Endothelial cell of umbilical vein (primary cell): ENCODE measurements around the gene NXN. TPM values are rescaled to one million over a fixed set of nuclear protein-coding genes. Genes with fewer than 3 reads are reported as not detected.
A peak's percentile ranks its signal among the peaks of the same experiment; 100 is the strongest.
"Not testable (repeated sequence)": the region's sequence is repeated elsewhere in the genome, so short reads cannot be mapped to it uniquely, and the experiment has no call there.

Source experiments
- BruUV-seq: library from RNA; stranded (reverse); fragments of 400-500 nt; replicated peaks from 2 replicates; lab custom pipeline; 2021; lab: Mats Ljungman, UMichigan
- CTCF ChIA-PET: fragments of 300-600, 350-600 bp; sonication (Branson Sonifier 250); formaldehyde crosslinking; loops from one replicate; lab custom pipeline; 2021; ENCODE audit warnings: antibody characterized with exemption, inconsistent platforms; lab: Charles Lee
- POLR2A ChIA-PET: fragments of 300-600, 350-600 bp; sonication (Branson Sonifier 250); formaldehyde crosslinking; loops from one replicate; lab custom pipeline; 2021; ENCODE audit warnings: antibody characterized with exemption, inconsistent platforms; lab: Charles Lee
- DNase-seq: peaks from one replicate; pipeline ENCODE4 v3.0.0-alpha.2; 2011; ENCODE audit warnings: low read depth, low spot score
- FAIRE-seq: peaks from 2 replicates; lab custom pipeline; 2011; peaks lifted over from hg19 to GRCh38; lab: Jason Lieb, UNC
- H2AFZ ChIP-seq: 2 replicates; pipeline ENCODE4 v1.6.0; 2012; ENCODE audit warnings: low read depth, low read length, control low read depth, inconsistent platforms
- H3K27ac ChIP-seq: 2 replicates; pipeline ENCODE4 v1.5.1; 2011; ENCODE audit warnings: low read depth, mild to moderate bottlenecking, control low read depth, low read length, moderate library complexity; ENCODE audit not compliant: insufficient read depth
- H3K27me3 ChIP-seq, 2 experiments: 2 replicates each; pipeline versions ENCODE4 v1.6.0 to v1.6.1; 2011; ENCODE audit warnings: low read length in 2 of 2, mixed read lengths in 1 of 2; ENCODE audit not compliant: control insufficient read depth in 2 of 2, insufficient read depth in 2 of 2
- H3K36me3 ChIP-seq, 2 experiments: 2 replicates in 1 of 2; 3 replicates in 1 of 2; pipeline ENCODE4 v1.5.1; 2011; ENCODE audit warnings: low read length in 2 of 2, mild to moderate bottlenecking in 1 of 2, moderate library complexity in 1 of 2; ENCODE audit not compliant: control insufficient read depth in 2 of 2, insufficient read depth in 2 of 2; ENCODE audit errors: extremely low read depth in 1 of 2
- H3K4me1 ChIP-seq: 3 replicates; pipeline ENCODE4 v1.5.1; 2011; ENCODE audit warnings: mild to moderate bottlenecking, low read length; ENCODE audit not compliant: control insufficient read depth, insufficient read depth; ENCODE audit errors: extremely low read depth
- H3K4me2 ChIP-seq: 2 replicates; pipeline ENCODE4 v1.6.1; 2011; ENCODE audit warnings: low read length, control low read depth, mixed read lengths; ENCODE audit not compliant: insufficient read depth
- H3K4me3 ChIP-seq, 3 experiments: fragments of 200-600 bp in 1 of 3; sonication (generic), shearing (Covaris generic) in 1 of 3; replicated peaks in 1 of 3; 2 replicates each; pipeline ENCODE4 v1.5.1; 2011 to 2016; ENCODE audit warnings: control low read depth in 3 of 3, low read length in 3 of 3, mild to moderate bottlenecking in 2 of 3, inconsistent platforms in 1 of 3, low read depth in 1 of 3, moderate library complexity in 1 of 3; ENCODE audit not compliant: insufficient read depth in 1 of 3
- H3K79me2 ChIP-seq: 2 replicates; pipeline ENCODE4 v1.6.0; 2012; ENCODE audit warnings: low read length, inconsistent platforms; ENCODE audit not compliant: control insufficient read depth, insufficient read depth
- H3K9ac ChIP-seq: replicated peaks from 2 replicates; pipeline ENCODE3; 2011; ENCODE audit warnings: low read length, control low read depth; ENCODE audit not compliant: insufficient read depth; ENCODE audit errors: extremely low read depth
- H3K9me1 ChIP-seq: replicated peaks from 3 replicates; pipeline ENCODE4 v1.6.0; 2011; ENCODE audit warnings: mild to moderate bottlenecking, low read length; ENCODE audit not compliant: control insufficient read depth, insufficient read depth; ENCODE audit errors: extremely low read depth
- H3K9me3 ChIP-seq: replicated peaks from 2 replicates; pipeline ENCODE4 v1.5.1; 2012; ENCODE audit warnings: low read length, inconsistent platforms; ENCODE audit not compliant: control insufficient read depth, insufficient read depth
- H4K20me1 ChIP-seq: replicated peaks from 2 replicates; pipeline ENCODE3; 2011; ENCODE audit warnings: mild to moderate bottlenecking, low read length; ENCODE audit not compliant: control insufficient read depth, insufficient read depth; ENCODE audit errors: extremely low read depth
- CTCF ChIP-seq, 2 donors: IDR thresholded peaks; 1 replicate in 1 of 2; 2 replicates in 1 of 2; pipeline ENCODE4 v1.5.1; 2011; ENCODE audit warnings: low read length in 2 of 2, mild to moderate bottlenecking in 2 of 2, moderate library complexity in 2 of 2, control low read depth in 1 of 2, inconsistent platforms in 1 of 2, low read depth in 1 of 2; ENCODE audit not compliant: insufficient read depth in 1 of 2; ENCODE audit errors: extremely low read depth in 1 of 2
- EZH2 ChIP-seq: IDR thresholded peaks from 2 replicates; pipeline ENCODE4 v1.6.1; 2012; ENCODE audit warnings: borderline replicate concordance, low read depth, mild to moderate bottlenecking, moderate library complexity, low read length, inconsistent platforms; ENCODE audit not compliant: severe bottlenecking
- FOS ChIP-seq: IDR thresholded peaks from 2 replicates; pipeline ENCODE4 v1.6.1; 2011; ENCODE audit warnings: mild to moderate bottlenecking, low read length, moderate library complexity, borderline replicate concordance; ENCODE audit not compliant: insufficient read depth
- GATA2 ChIP-seq: IDR thresholded peaks from 2 replicates; pipeline ENCODE4 v1.7.0; 2011; ENCODE audit warnings: low read depth, mild to moderate bottlenecking, moderate library complexity, mixed read lengths, low read length; ENCODE audit not compliant: insufficient read length, insufficient read depth
- JUN ChIP-seq: IDR thresholded peaks from 2 replicates; pipeline ENCODE4 v1.6.1; 2011; ENCODE audit warnings: borderline replicate concordance, low read depth; ENCODE audit not compliant: insufficient read length, insufficient read depth
- MAX ChIP-seq: IDR thresholded peaks from 2 replicates; pipeline ENCODE4 v1.6.1; 2011; ENCODE audit not compliant: insufficient read depth, insufficient read length
- MYC ChIP-seq: IDR thresholded peaks from one replicate; pipeline ENCODE4 v1.6.1; 2011; ENCODE audit warnings: mild to moderate bottlenecking, low read depth, low read length
- POLR2A ChIP-seq: IDR thresholded peaks from 2 replicates; pipeline ENCODE4 v1.6.1; 2012; ENCODE audit warnings: low read depth, mild to moderate bottlenecking, control low read depth, low read length
- POLR2AphosphoS5 ChIP-seq: IDR thresholded peaks from 2 replicates; pipeline ENCODE4 v1.6.1; 2012; ENCODE audit warnings: low read depth, mild to moderate bottlenecking, control low read depth, low read length, moderate library complexity; ENCODE audit not compliant: insufficient read depth
- dilution Hi-C: fragments of 300-500 bp; cut with MboI; formaldehyde crosslinking; loops from one replicate; pipeline ENCODE4 v1.15.0; 2019; ENCODE audit warnings: low sequenced_read_pairs; ENCODE audit not compliant: extremely low pct_ligation_motif_present
- intact Hi-C: fragments of 100-400 bp; cut with micrococcal nuclease; formaldehyde crosslinking; loops from one replicate; pipeline ENCODE4 v1.10.0; 2022
- polyA plus RNA-seq, 4 experiments: library from polyadenylated mRNA; depleted of rRNA in 3 of 4; stranded (reverse) in 3 of 4; unstranded in 1 of 4; fragments of >200 nt; gene quantifications; 2 replicates each; pipeline versions ENCODE4 v1.2.1 to v1.2.3, GENCODE V29; 2011 to 2012; ENCODE audit warnings: missing spikeins in 1 of 4
- total RNA-seq: library from RNA; stranded (reverse); gene quantifications from 2 replicates; pipeline ENCODE4 v1.2.3, GENCODE V29; 2021

NXN gene
- total and polyA plus RNA-seq, 2 donors (not counting 3 experiments of a cell fraction or from before 2014, with no cell fraction given) = 69.5 to 77.3 TPM

GRCh38 chr17:755319-755961 lies 224.1 kb downstream of the NXN start:
- H3K9me1 ChIP-seq, H3K4me2 ChIP-seq, H3K4me3 ChIP-seq, H3K27me3 ChIP-seq, H3K27ac ChIP-seq, FAIRE-seq, dilution Hi-C loops, H3K36me3 ChIP-seq, POLR2A ChIA-PET, intact Hi-C loops, H4K20me1 ChIP-seq, BruUV-seq, H2AFZ ChIP-seq, H3K9me3 ChIP-seq, H3K9ac ChIP-seq: not testable (repeated sequence)
- peak; percentile 13 for DNase-seq
- peaks cover 15% of the 10 kb centered on the region for H3K79me2 ChIP-seq
- peaks cover 18% of the 10 kb centered on the region for H3K4me1 ChIP-seq
- CTCF ChIA-PET = interaction anchor here (1.0 to 2.3 kb wide), 3 partner anchors 225 to 343 kb away, joined by 5 to 9 read pairs (median 6); partner anchors contain the start of gene TIMM22

GRCh38 chr17:753418-753817 lies 226.2 kb downstream of the NXN start:
- ChIA-PET CTCF (interaction anchor here (1.1 to 3.2 kb wide), 3 partner anchors 53 to 341 kb away, joined by 3 to 18 read pairs (median 9); no protein-coding TSS in a partner anchor), POLR2A (no interaction called here)
- no peak for DNase-seq
- no peak overlapping the region for H3K4me3 ChIP-seq
- H3K4me2 ChIP-seq = no peak overlapping the region
- no peak overlapping the region for H2AFZ ChIP-seq
- FAIRE-seq = no peak
- peaks cover 30% of the 10 kb centered on the region for H3K79me2 ChIP-seq
- BruUV-seq = no TSS peak
- intact Hi-C loops (no loop called here), dilution Hi-C loops (no loop called here)
- H3K27me3 ChIP-seq = no peaks in the 10 kb centered on the region
- H3K9ac ChIP-seq = no peak overlapping the region
- TF ChIP-seq FOS (no peak), POLR2AphosphoS5 (no peak), EZH2 (no peak), MYC (no peak), GATA2 (no peak), MAX (no peak), JUN (no peak), POLR2A (no peak), CTCF (IDR thresholded peaks at IDR 0.05; ENCODE audit: extremely low read depth in 1 of 2, insufficient read depth in 1 of 2, low read depth in 1 of 2, low read length in 2 of 2) (no peak)
- peaks cover 0 to 5% of the 10 kb centered on the region in 2 experiments for H3K36me3 ChIP-seq
- no peaks in the 10 kb centered on the region for H3K9me1 ChIP-seq
- no peaks in the 10 kb centered on the region for H3K9me3 ChIP-seq
- no peak overlapping the region for H3K27ac ChIP-seq
- H4K20me1 ChIP-seq = no peaks in the 10 kb centered on the region
- H3K4me1 ChIP-seq = peaks cover 18% of the 10 kb centered on the region
